Activated naive CD8-positive, alpha-beta T cell (primary cell): ENCODE results near the gene IKBKE.
A peak's percentile ranks its signal among the peaks of the same experiment; 100 is the strongest.

Source experiments
- H3K27ac Mint-ChIP-seq: one replicate; pipeline ENCODE4 v1.8.0; 2021; ENCODE audit warnings: mixed read lengths
- H3K27me3 Mint-ChIP-seq: one replicate; pipeline ENCODE4 v1.8.0; 2021; ENCODE audit warnings: mixed read lengths
- H3K36me3 Mint-ChIP-seq: one replicate; pipeline ENCODE4 v1.8.0; 2021; ENCODE audit warnings: mixed read lengths
- H3K4me1 Mint-ChIP-seq: one replicate; pipeline ENCODE4 v1.8.0; 2021; ENCODE audit warnings: low read depth, mixed read lengths
- H3K4me3 Mint-ChIP-seq: one replicate; pipeline ENCODE4 v1.8.0; 2021; ENCODE audit warnings: mild to moderate bottlenecking, mixed read lengths
- H3K9me3 Mint-ChIP-seq: one replicate; pipeline ENCODE4 v1.8.0; 2021; ENCODE audit warnings: low read depth, mixed read lengths

IKBKE gene

GRCh38 chr1:206463137-206463536, 7.1 kb upstream of the IKBKE start:
- H3K4me1 Mint-ChIP-seq, result peaks cover 52% of the 10 kb centered on the region
- H3K27ac Mint-ChIP-seq, result peak overlapping the region; percentile 59
- H3K9me3 Mint-ChIP-seq, result no peaks in the 10 kb centered on the region
- no peaks in the 10 kb centered on the region for H3K36me3 Mint-ChIP-seq
- no peak overlapping the region for H3K4me3 Mint-ChIP-seq
- no peaks in the 10 kb centered on the region for H3K27me3 Mint-ChIP-seq

- Mint-ChIP-seq H3K36me3 (no peaks in the 10 kb centered on the region), H3K27me3 (no peaks in the 10 kb centered on the region), H3K9me3 (no peaks in the 10 kb centered on the region), H3K4me3 (no peak overlapping the region), H3K4me1 (peaks cover 60% of the 10 kb centered on the region), H3K27ac (peak overlapping the region; percentile 59)
Observed at GRCh38 chr1:206463911-206464310, 6.4 kb upstream of the IKBKE start.

- Mint-ChIP-seq H3K4me1 (peaks cover 66% of the 10 kb centered on the region), H3K36me3 (no peaks in the 10 kb centered on the region), H3K4me3 (no peak overlapping the region)
Observed at GRCh38 chr1:206464456-206464964, 5.8 kb upstream of the IKBKE start.

GRCh38 chr1:206465951-206466350, 4.3 kb upstream of the IKBKE start:
- peaks cover 75% of the 10 kb centered on the region for H3K4me1 Mint-ChIP-seq
- H3K27me3 Mint-ChIP-seq, result no peaks in the 10 kb centered on the region
- H3K36me3 Mint-ChIP-seq, result no peaks in the 10 kb centered on the region
- H3K9me3 Mint-ChIP-seq, result no peaks in the 10 kb centered on the region
- H3K4me3 Mint-ChIP-seq, result peak overlapping the region; percentile 44
- peak overlapping the region; percentile 91 for H3K27ac Mint-ChIP-seq

More at GRCh38 chr1:206464456-206464964, 5.8 kb upstream of the IKBKE start:
- Mint-ChIP-seq H3K27ac (peak overlapping the region; percentile 59), H3K9me3 (no peaks in the 10 kb centered on the region), H3K27me3 (no peaks in the 10 kb centered on the region)

GRCh38 chr1:206466840-206467649, 3.2 kb upstream of the IKBKE start:
- H3K36me3 Mint-ChIP-seq, result no peaks in the 10 kb centered on the region
- peak overlapping the region; percentile 91 for H3K4me3 Mint-ChIP-seq
- peak overlapping the region; percentile 93 for H3K27ac Mint-ChIP-seq
- H3K27me3 Mint-ChIP-seq, result no peaks in the 10 kb centered on the region
- H3K4me1 Mint-ChIP-seq, result peaks cover 81% of the 10 kb centered on the region
- no peaks in the 10 kb centered on the region for H3K9me3 Mint-ChIP-seq

- H3K9me3 Mint-ChIP-seq, result no peaks in the 10 kb centered on the region
- peak overlapping the region; percentile 91 for H3K4me3 Mint-ChIP-seq
- H3K4me1 Mint-ChIP-seq, result peaks cover 86% of the 10 kb centered on the region
- no peaks in the 10 kb centered on the region for H3K27me3 Mint-ChIP-seq
- peak overlapping the region; percentile 93 for H3K27ac Mint-ChIP-seq
- no peaks in the 10 kb centered on the region for H3K36me3 Mint-ChIP-seq
Observed at GRCh38 chr1:206467915-206468314, 2.4 kb upstream of the IKBKE start.

- Mint-ChIP-seq H3K36me3 (no peaks in the 10 kb centered on the region), H3K9me3 (no peaks in the 10 kb centered on the region), H3K27ac (peak overlapping the region; percentile 93), H3K4me3 (peak overlapping the region; percentile 91), H3K27me3 (no peaks in the 10 kb centered on the region), H3K4me1 (peaks cover 86% of the 10 kb centered on the region)
Observed at GRCh38 chr1:206468571-206468970, 1.7 kb upstream of the IKBKE start.

GRCh38 chr1:206469411-206469932, 804 bp upstream of the IKBKE start:
- no peaks in the 10 kb centered on the region for H3K27me3 Mint-ChIP-seq
- peaks cover 88% of the 10 kb centered on the region for H3K4me1 Mint-ChIP-seq
- H3K27ac Mint-ChIP-seq, result peak overlapping the region; percentile 89
- no peaks in the 10 kb centered on the region for H3K9me3 Mint-ChIP-seq
- no peaks in the 10 kb centered on the region for H3K36me3 Mint-ChIP-seq
- peak overlapping the region; percentile 91 for H3K4me3 Mint-ChIP-seq

- Mint-ChIP-seq H3K9me3 (no peaks in the 10 kb centered on the region), H3K27ac (peak overlapping the region; percentile 89), H3K27me3 (no peaks in the 10 kb centered on the region), H3K4me3 (peak overlapping the region; percentile 91), H3K36me3 (peaks cover under 1% of the 10 kb centered on the region), H3K4me1 (peaks cover 85% of the 10 kb centered on the region)
Observed at GRCh38 chr1:206470692-206471414, 577 bp downstream of the IKBKE start.

GRCh38 chr1:206471415-206471801, 1.1 kb downstream of the IKBKE start:
- Mint-ChIP-seq H3K4me1 (peaks cover 81% of the 10 kb centered on the region), H3K36me3 (peaks cover 2% of the 10 kb centered on the region), H3K27me3 (no peaks in the 10 kb centered on the region), H3K4me3 (peak overlapping the region; percentile 91), H3K9me3 (no peaks in the 10 kb centered on the region), H3K27ac (peak overlapping the region; percentile 89)

- Mint-ChIP-seq H3K9me3 (no peaks in the 10 kb centered on the region), H3K4me3 (peak overlapping the region; percentile 91), H3K4me1 (peaks cover 75% of the 10 kb centered on the region), H3K27ac (peak overlapping the region; percentile 89), H3K27me3 (no peaks in the 10 kb centered on the region), H3K36me3 (peaks cover 2% of the 10 kb centered on the region)
Observed at GRCh38 chr1:206472024-206472423, 1.7 kb downstream of the IKBKE start.

- H3K9me3 Mint-ChIP-seq, result no peaks in the 10 kb centered on the region
- peaks cover 2% of the 10 kb centered on the region for H3K36me3 Mint-ChIP-seq
- H3K4me1 Mint-ChIP-seq, result peaks cover 71% of the 10 kb centered on the region
Observed at GRCh38 chr1:206472454-206472853, 2.2 kb downstream of the IKBKE start.

GRCh38 chr1:206472886-206473285, 2.6 kb downstream of the IKBKE start:
- Mint-ChIP-seq H3K27ac (peak overlapping the region; percentile 89), H3K9me3 (no peaks in the 10 kb centered on the region), H3K27me3 (no peaks in the 10 kb centered on the region), H3K36me3 (peaks cover 2% of the 10 kb centered on the region), H3K4me1 (peaks cover 67% of the 10 kb centered on the region), H3K4me3 (peak overlapping the region; percentile 91)

More at GRCh38 chr1:206472454-206472853, 2.2 kb downstream of the IKBKE start:
- Mint-ChIP-seq H3K27ac (peak overlapping the region; percentile 89), H3K27me3 (no peaks in the 10 kb centered on the region), H3K4me3 (peak overlapping the region; percentile 91)

GRCh38 chr1:206476058-206476457, 5.8 kb downstream of the IKBKE start:
- Mint-ChIP-seq H3K27me3 (no peaks in the 10 kb centered on the region), H3K4me3 (no peak overlapping the region), H3K36me3 (peaks cover 4% of the 10 kb centered on the region), H3K4me1 (peaks cover 48% of the 10 kb centered on the region), H3K27ac (peak overlapping the region; percentile 22), H3K9me3 (no peaks in the 10 kb centered on the region)

GRCh38 chr1:206476591-206476990, 6.3 kb downstream of the IKBKE start:
- H3K36me3 Mint-ChIP-seq, result peaks cover 4% of the 10 kb centered on the region
- H3K4me3 Mint-ChIP-seq, result no peak overlapping the region
- H3K9me3 Mint-ChIP-seq, result no peaks in the 10 kb centered on the region
- H3K4me1 Mint-ChIP-seq, result peaks cover 44% of the 10 kb centered on the region
- peak overlapping the region; percentile 28 for H3K27ac Mint-ChIP-seq
- no peaks in the 10 kb centered on the region for H3K27me3 Mint-ChIP-seq
